RKO (cell line): ENCODE data around the gene CDH16.
"Not testable (repeated sequence)": the region's sequence is repeated elsewhere in the genome, so short reads cannot be mapped to it uniquely, and the experiment has no call there.

ENCODE experiments used
- DNase-seq: peaks from one replicate; pipeline ENCODE4 v3.0.0-alpha.2; 2016; ENCODE audit warnings: low spot score

CDH16 gene

GRCh38 chr16:66918803-66919568 lies at the start of gene CDH16:
CDH16 (minus strand) TSS chr16:66918885; CDS start chr16:66918065, 820 bp downstream.
- DNase-seq: no peak

GRCh38 chr16:66964049-66964448 lies 45.4 kb upstream of the CDH16 start:
- DNase-seq: no peak

- DNase-seq: no peak
These were observed 43.2 kb upstream of the CDH16 start for GRCh38 chr16:66961914-66962313.

- peak; percentile 93 for DNase-seq
These were observed 42.5 kb upstream of the CDH16 start, which contains the start of gene CES3 for GRCh38 chr16:66961065-66961744. CES3 (plus strand) TSS chr16:66961266; CDS start chr16:66961308, 42 bp downstream.

GRCh38 chr16:66960270-66960669 lies 41.6 kb upstream of the CDH16 start:
- DNase-seq: no peak

GRCh38 chr16:66959704-66960161 lies 41.0 kb upstream of the CDH16 start:
- no peak for DNase-seq

- no peak for DNase-seq
These were observed 40.4 kb upstream of the CDH16 start for GRCh38 chr16:66958857-66959703.

- DNase-seq: not testable (repeated sequence)
These were observed 37.4 kb upstream of the CDH16 start for GRCh38 chr16:66956154-66956457.

- not testable (repeated sequence) for DNase-seq
These were observed 36.9 kb upstream of the CDH16 start for GRCh38 chr16:66955363-66956153.

GRCh38 chr16:66954097-66954659 lies 35.5 kb upstream of the CDH16 start:
- DNase-seq: peak; percentile 82

- DNase-seq: no peak
These were observed 34.9 kb upstream of the CDH16 start for GRCh38 chr16:66953462-66954096.

GRCh38 chr16:66952430-66953110 lies 33.9 kb upstream of the CDH16 start:
- no peak for DNase-seq

- DNase-seq: no peak
These were observed 32.5 kb upstream of the CDH16 start for GRCh38 chr16:66950971-66951790.

- DNase-seq: no peak
These were observed 31.8 kb upstream of the CDH16 start for GRCh38 chr16:66950437-66950836.

GRCh38 chr16:66949472-66949871 lies 30.8 kb upstream of the CDH16 start:
- DNase-seq: no peak

- no peak for DNase-seq
These were observed 30.1 kb upstream of the CDH16 start for GRCh38 chr16:66948837-66949225.

GRCh38 chr16:66948134-66948836 lies 29.6 kb upstream of the CDH16 start:
- no peak for DNase-seq

GRCh38 chr16:66947302-66948065 lies 28.8 kb upstream of the CDH16 start:
- DNase-seq: peak; percentile 88
